ENCODE results near the gene SLCO1B3.

DNA sequence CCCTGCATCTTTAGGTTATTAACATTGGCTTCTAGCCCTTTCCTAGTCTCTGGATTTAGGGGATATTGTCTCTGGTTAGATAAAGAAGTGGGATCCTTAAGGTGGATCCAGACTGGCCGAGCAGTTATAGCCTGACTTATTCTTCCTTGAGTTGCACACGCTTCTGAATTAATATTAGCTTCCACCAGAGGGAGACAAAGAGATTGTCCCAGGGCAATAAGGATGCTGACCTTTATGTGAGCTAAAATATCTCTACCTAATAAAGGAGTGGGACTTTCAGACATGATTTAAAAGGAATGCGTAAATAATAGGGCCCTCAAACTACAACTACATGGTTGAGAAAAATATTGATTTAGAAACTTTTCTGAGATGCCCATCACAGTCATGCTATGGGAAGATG, 139.7 kb downstream of the SLCO1B3 start:
- TF ChIP-seq EZH2 (IDR thresholded peaks at IDR 0.05; ENCODE audit: borderline replicate concordance, insufficient read depth, low read depth, low read length, poor library complexity, severe bottlenecking), result no peak
- TF ChIP-seq, protein P1, sequence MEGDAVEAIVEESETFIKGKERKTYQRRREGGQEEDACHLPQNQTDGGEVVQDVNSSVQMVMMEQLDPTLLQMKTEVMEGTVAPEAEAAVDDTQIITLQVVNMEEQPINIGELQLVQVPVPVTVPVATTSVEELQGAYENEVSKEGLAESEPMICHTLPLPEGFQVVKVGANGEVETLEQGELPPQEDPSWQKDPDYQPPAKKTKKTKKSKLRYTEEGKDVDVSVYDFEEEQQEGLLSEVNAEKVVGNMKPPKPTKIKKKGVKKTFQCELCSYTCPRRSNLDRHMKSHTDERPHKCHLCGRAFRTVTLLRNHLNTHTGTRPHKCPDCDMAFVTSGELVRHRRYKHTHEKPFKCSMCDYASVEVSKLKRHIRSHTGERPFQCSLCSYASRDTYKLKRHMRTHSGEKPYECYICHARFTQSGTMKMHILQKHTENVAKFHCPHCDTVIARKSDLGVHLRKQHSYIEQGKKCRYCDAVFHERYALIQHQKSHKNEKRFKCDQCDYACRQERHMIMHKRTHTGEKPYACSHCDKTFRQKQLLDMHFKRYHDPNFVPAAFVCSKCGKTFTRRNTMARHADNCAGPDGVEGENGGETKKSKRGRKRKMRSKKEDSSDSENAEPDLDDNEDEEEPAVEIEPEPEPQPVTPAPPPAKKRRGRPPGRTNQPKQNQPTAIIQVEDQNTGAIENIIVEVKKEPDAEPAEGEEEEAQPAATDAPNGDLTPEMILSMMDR (IDR thresholded peaks at IDR 0.05), result peak; percentile 53

All from B cell (primary cell).